Activated naive CD4-positive, alpha-beta T cell treated with anti-CD3 and anti-CD28 coated beads for 36 hours (primary cell): ENCODE data around the gene CTCFL. TPM values are rescaled to one million over a fixed set of nuclear protein-coding genes. Genes with fewer than 3 reads are reported as not detected.
"Not testable (repeated sequence)": the region's sequence is repeated elsewhere in the genome, so short reads cannot be mapped to it uniquely, and the experiment has no call there.

ENCODE experiments used
- CTCF ChIA-PET: fragments of 350-600 bp; sonication (Branson Sonifier 250); formaldehyde crosslinking; loops from one replicate; lab custom pipeline; 2021; ENCODE audit warnings: antibody characterized with exemption; lab: Charles Lee
- DNase-seq: peaks from one replicate; pipeline ENCODE4 v3.0.0-alpha.2; 2020
- H3K27ac Mint-ChIP-seq: one replicate; pipeline ENCODE4 v1.8.0; 2021; ENCODE audit warnings: mild to moderate bottlenecking, mixed read lengths
- H3K27me3 Mint-ChIP-seq: one replicate; pipeline ENCODE4 v1.8.0; 2021; ENCODE audit warnings: low read depth, mixed read lengths
- H3K36me3 Mint-ChIP-seq: one replicate; pipeline ENCODE4 v1.8.0; 2021; ENCODE audit warnings: low read depth, mixed read lengths
- H3K4me1 Mint-ChIP-seq: one replicate; pipeline ENCODE4 v1.8.0; 2021; ENCODE audit warnings: low read depth, mixed read lengths
- H3K4me3 Mint-ChIP-seq: one replicate; pipeline ENCODE4 v1.8.0; 2021; ENCODE audit warnings: mild to moderate bottlenecking, moderate library complexity, mixed read lengths
- H3K9me3 Mint-ChIP-seq: one replicate; pipeline ENCODE4 v1.8.0; 2021; ENCODE audit warnings: mixed read lengths
- intact Hi-C: fragments of 100-400 bp; cut with micrococcal nuclease; formaldehyde crosslinking; loops from one replicate; pipeline ENCODE4 v1.15.1; 2023
- total RNA-seq, 2 experiments: library from RNA; stranded (reverse); gene quantifications; one replicate each; pipeline ENCODE4 v1.2.3, GENCODE V29; 2021

Gene CTCFL
- total RNA-seq, 2 experiments from 2014 or later, result not detected

DNA sequence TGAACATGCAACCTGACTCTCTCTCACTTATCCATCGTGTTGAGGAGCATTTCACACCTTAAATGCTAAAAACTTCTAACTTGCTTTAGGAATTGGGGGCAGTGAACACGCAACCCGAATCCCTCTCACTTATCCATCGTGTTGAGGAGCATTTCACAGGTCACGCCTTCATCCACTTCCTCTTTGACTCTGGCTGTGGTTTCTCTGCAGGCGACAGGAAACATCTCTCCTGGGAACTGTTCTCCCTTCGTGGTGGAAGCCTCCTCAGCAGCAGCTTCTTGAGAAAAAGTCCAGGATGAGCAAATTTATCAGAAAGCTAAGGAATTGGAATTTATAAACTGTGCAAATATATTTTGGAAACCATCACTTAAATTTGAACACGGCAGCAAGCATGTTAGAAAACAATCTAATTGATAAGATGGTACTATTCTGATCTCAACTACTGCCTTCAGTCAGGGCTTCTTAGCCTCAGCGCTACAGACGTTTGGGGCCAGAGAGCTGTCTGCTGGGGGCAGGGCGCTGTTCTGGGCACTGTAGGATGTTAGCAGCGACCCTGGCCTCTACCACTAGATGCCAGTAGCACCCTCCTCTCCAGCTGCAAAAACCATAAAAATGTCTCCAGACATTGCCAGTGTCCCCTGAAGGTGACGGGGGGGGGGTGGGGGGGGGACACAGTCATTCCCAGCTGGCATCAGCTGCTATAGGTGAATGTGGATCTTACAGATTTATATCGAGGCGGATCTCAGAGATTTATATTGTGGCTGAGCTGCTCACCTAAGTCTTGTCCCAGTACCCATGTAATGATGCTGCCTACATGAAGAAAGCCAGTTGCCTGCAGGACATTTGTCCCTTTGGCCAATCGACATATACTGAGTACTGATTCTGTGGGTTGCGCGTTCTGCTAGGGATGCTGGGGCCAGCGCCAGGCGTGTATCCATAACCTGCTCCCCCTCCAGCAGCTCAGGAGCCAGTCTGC, 26.2 kb downstream of the CTCFL start:
- Mint-ChIP-seq H3K4me3 (no peak overlapping the region), H3K27me3 (peaks cover 15% of the 10 kb centered on the region), H3K36me3 (no peaks in the 10 kb centered on the region), H3K9me3 (no peaks in the 10 kb centered on the region), H3K4me1 (peaks cover 10% of the 10 kb centered on the region), H3K27ac (no peak overlapping the region)
- CTCF ChIA-PET, result interaction anchor here (0.6 to 2.5 kb wide), 26 partner anchors 8 to 317 kb away, joined by 3 to 27 read pairs (median 4); no protein-coding TSS in a partner anchor
- DNase-seq, result peak; percentile 65
- intact Hi-C loops, result loop anchor here (1.0 kb wide), 1 partner anchor 96 kb away; no protein-coding TSS in a partner anchor

DNA sequence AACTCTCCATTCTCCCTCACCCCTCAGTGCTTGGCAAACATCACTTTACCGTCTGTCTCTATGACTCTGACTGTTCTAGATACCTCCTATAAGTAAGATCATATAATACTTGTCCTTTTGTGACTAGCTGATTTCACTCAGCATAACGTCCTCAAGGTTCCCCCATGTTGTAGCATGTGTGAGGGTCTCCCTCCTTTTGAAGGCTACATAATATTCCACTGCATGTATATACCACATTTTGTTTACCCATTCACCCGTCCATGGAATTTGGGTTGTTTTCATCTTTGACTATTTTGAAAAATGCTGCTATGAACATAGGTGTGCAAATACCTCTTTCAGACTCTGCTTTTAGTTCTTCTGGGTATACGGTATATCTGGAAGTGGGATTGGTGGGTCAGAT, 28.3 kb downstream of the CTCFL start:
- no peak for DNase-seq

DNA sequence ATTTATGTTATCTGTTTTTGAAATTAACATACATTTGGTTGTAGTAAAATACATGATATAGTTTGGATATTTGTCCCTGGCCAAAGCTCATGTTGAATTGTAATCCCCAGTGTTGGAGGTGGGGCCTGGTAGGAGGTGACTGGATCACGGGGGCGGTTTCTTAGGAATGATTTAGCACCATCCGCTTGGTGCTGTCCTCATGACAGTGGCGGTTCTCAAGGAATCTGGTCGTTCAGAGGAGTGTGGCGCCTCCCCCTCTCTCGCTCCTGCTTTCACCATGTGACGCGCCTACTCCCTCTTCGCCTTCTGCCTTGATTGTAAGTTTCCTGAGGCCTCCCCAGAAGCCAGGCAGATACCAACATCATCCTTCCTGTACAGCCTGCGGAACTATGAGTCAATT, 29.0 kb downstream of the CTCFL start:
- H3K27me3 Mint-ChIP-seq, result peaks cover 5% of the 10 kb centered on the region
- peaks cover 10% of the 10 kb centered on the region for H3K4me1 Mint-ChIP-seq
- no peaks in the 10 kb centered on the region for H3K36me3 Mint-ChIP-seq
- no peak overlapping the region for H3K4me3 Mint-ChIP-seq
- CTCF ChIA-PET, result interaction anchor here (0.7 to 1.8 kb wide), 15 partner anchors 14 to 150 kb away, joined by 3 to 33 read pairs (median 3); no protein-coding TSS in a partner anchor
- no peaks in the 10 kb centered on the region for H3K9me3 Mint-ChIP-seq
- intact Hi-C loops, result loop anchor here (1.0 kb wide), 4 partner anchors 63 to 404 kb away; partner anchors contain the start of gene RAE1
- DNase-seq, result no peak
- H3K27ac Mint-ChIP-seq, result no peak overlapping the region

More for the DNA sequence above, 28.3 kb downstream of the CTCFL start:
- Mint-ChIP-seq H3K27me3 (peaks cover 5% of the 10 kb centered on the region), H3K27ac (no peak overlapping the region), H3K36me3 (no peaks in the 10 kb centered on the region), H3K4me1 (peaks cover 10% of the 10 kb centered on the region), H3K9me3 (no peaks in the 10 kb centered on the region), H3K4me3 (no peak overlapping the region)
- intact Hi-C loops, result no loop called here
- CTCF ChIA-PET, result interaction anchor here (1.1 to 1.8 kb wide), 5 partner anchors 113 to 150 kb away, joined by 3 to 33 read pairs (median 4); no protein-coding TSS in a partner anchor

DNA sequence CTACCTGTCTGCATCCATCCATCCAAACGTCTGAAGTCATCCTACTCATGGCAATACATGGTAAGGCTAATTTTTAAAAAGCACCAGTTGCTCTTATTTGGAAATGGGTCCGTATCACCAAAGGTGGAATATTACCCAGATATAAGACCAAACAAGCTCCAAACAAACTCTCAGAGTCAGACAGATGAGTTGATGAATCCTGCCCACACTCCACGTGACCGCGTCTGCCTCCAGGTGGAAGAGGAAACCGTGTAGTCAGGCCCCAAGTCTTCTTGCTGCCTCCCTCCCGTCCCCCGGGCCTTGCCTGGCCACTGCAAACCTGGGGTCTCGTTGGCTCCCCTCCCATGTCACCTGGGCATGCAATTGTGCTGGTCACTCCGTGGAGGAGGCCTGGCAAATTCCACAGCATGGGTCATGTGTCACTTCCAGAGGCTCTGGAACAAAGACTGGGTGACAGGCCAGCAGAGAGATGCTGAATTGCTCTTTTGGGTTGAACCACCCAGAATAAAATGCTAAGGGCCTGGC, 31.8 kb downstream of the CTCFL start:
- Mint-ChIP-seq H3K27ac (no peak overlapping the region), H3K9me3 (no peaks in the 10 kb centered on the region), H3K36me3 (no peaks in the 10 kb centered on the region), H3K27me3 (no peaks in the 10 kb centered on the region), H3K4me1 (peaks cover 4% of the 10 kb centered on the region), H3K4me3 (no peak overlapping the region)
- DNase-seq, result no peak
- intact Hi-C loops, result no loop called here
- CTCF ChIA-PET, result interaction anchor here (0.6 to 1.8 kb wide), 7 partner anchors 11 to 113 kb away, joined by 3 to 13 read pairs (median 3); no protein-coding TSS in a partner anchor

DNA sequence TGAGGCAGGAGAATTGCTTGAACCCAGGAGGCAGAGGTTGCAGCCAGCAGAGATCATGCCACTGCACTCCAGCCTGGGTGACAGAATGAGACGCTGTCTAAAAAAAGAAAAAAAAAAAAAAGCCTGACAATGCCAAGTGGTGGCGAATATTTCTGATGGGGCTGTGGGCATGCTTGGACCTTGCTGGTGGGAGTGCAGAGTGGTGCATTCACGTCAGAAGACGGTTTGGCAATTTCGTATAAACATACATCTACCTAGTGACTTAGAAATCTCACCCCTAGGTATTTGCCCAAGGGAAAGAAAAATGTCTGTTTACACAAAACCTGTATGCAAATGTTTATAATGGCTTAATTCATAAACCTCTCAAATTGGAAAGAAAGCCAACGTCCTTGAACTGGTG, 33.6 kb downstream of the CTCFL start:
- Mint-ChIP-seq H3K27me3 (no peaks in the 10 kb centered on the region), H3K36me3 (no peaks in the 10 kb centered on the region), H3K4me3 (no peak overlapping the region), H3K27ac (no peak overlapping the region), H3K9me3 (no peaks in the 10 kb centered on the region), H3K4me1 (peaks cover 4% of the 10 kb centered on the region)
- intact Hi-C loops, result no loop called here
- DNase-seq, result no peak
- CTCF ChIA-PET, result no interaction called here

DNA sequence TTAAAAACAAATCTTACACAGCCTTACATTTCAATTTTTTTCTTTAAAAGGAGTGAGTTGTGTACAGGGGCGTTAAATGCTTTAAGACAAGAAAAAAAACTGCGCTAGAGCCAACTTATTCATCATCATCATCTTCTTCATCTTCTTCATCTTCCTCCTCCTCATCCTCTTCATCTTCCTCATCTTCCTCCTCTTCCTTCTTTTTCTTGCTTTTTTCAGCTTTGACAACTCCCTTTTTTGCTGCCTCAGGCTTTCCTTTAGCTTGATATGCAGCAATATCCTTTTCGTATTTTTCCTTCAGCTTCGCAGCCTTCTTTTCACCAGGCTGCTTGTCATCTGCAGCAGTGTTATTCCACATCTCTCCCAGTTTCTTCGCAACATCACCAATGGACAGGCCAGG, 36.7 kb downstream of the CTCFL start:
- H3K9me3 Mint-ChIP-seq, H3K4me1 Mint-ChIP-seq, CTCF ChIA-PET, DNase-seq, H3K4me3 Mint-ChIP-seq, H3K27me3 Mint-ChIP-seq, H3K27ac Mint-ChIP-seq, intact Hi-C loops, H3K36me3 Mint-ChIP-seq: not testable (repeated sequence)

DNA sequence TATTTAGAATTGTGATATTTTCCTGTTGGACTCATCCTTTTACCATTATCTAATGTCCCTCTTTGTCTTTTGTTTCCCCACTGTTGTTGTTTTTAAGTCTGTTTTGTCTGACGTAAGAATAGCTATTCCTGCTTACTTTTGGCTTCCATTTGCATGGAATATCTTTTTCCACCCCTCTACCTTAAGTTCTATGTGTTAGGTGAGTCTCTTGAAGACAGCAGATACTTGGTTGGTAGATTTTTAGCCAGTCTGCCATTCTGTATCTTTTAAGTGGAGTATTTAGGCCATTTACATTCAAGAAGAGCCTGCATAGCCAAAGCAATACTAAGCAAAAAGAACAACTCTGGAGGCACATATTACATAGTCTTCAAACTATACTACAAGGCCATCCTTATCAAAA, 39.2 kb downstream of the CTCFL start:
- Mint-ChIP-seq H3K4me1 (peaks cover 20% of the 10 kb centered on the region), H3K27me3 (no peaks in the 10 kb centered on the region), H3K9me3 (no peaks in the 10 kb centered on the region), H3K4me3 (no peak overlapping the region), H3K27ac (no peak overlapping the region), H3K36me3 (no peaks in the 10 kb centered on the region)
- no peak for DNase-seq
- intact Hi-C loops, result no loop called here
- CTCF ChIA-PET, result interaction anchor here (1.0 to 1.3 kb wide), 2 partner anchors 9 to 13 kb away, joined by 3 to 4 read pairs; no protein-coding TSS in a partner anchor

DNA sequence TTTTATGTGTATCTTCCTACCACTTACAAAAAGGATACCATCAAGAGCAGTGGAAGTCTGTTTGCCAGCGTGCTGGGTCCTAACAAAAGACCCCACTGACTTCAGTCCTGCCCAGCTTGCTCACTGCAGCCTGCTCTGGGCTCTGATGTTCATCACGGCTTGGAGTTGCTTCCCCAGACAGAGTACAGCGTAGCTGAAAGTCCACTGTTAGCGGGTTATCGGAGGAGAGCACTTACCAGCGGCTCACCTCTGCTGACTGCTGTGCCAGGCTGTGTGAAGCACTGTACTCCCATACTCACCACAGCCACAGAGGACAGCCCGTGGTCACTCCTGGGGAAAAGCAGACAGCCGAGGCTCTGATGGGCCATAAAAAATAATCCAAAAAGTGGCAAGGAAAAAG, 40.2 kb downstream of the CTCFL start:
- CTCF ChIA-PET, result interaction anchor here (1.3 kb wide), 1 partner anchor 8 kb away, joined by 3 read pairs; no protein-coding TSS in a partner anchor
- intact Hi-C loops, result no loop called here
- peaks cover 24% of the 10 kb centered on the region for H3K4me1 Mint-ChIP-seq
- H3K4me3 Mint-ChIP-seq, result no peak overlapping the region
- no peak for DNase-seq
- H3K9me3 Mint-ChIP-seq, result no peaks in the 10 kb centered on the region
- no peaks in the 10 kb centered on the region for H3K36me3 Mint-ChIP-seq
- H3K27me3 Mint-ChIP-seq, result no peaks in the 10 kb centered on the region
- H3K27ac Mint-ChIP-seq, result no peak overlapping the region

DNA sequence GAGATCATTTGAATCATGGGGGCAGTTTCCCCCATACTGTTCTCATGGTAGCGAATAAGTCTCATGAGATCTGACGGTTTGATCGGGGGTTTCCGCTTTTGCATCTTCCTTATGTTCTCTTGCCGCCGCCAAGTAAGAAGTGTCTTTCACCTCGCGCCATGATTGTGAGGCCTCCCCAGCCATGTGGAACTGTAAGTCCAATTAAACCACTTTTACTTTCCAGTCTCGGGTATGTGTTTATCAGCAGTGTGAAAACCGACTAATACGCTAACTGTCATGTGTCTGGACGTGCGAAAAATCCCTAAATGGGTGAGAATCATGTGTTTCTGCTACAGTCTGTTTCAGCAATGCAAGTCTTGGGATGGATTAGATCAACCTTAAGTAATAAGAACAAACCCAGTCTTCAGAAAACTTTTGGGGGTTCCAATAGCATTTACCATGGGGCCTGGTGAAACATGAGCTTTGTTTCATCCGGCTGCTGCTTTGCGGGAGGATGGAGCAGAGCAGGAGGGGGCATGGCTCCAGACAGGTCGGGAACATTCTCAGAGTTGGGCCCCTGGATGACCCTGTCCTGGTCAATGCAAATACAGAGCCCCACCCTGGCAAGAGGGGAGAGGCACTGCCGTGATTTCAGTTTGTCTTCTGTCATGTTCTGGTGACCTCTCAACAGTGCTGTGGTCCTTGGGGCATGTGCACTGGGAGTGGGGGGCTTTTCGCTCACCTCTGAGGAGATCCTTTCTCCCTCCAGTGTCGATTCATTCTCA, 41.5 kb downstream of the CTCFL start:
- no peak for DNase-seq
- H3K9me3 Mint-ChIP-seq, result no peaks in the 10 kb centered on the region
- no peak overlapping the region for H3K27ac Mint-ChIP-seq
- intact Hi-C loops, result no loop called here
- no peaks in the 10 kb centered on the region for H3K36me3 Mint-ChIP-seq
- peaks cover 24% of the 10 kb centered on the region for H3K4me1 Mint-ChIP-seq
- H3K4me3 Mint-ChIP-seq, result no peak overlapping the region
- CTCF ChIA-PET, result interaction anchor here (1.1 kb wide), 1 partner anchor 10 kb away, joined by 5 read pairs; no protein-coding TSS in a partner anchor
- no peaks in the 10 kb centered on the region for H3K27me3 Mint-ChIP-seq

DNA sequence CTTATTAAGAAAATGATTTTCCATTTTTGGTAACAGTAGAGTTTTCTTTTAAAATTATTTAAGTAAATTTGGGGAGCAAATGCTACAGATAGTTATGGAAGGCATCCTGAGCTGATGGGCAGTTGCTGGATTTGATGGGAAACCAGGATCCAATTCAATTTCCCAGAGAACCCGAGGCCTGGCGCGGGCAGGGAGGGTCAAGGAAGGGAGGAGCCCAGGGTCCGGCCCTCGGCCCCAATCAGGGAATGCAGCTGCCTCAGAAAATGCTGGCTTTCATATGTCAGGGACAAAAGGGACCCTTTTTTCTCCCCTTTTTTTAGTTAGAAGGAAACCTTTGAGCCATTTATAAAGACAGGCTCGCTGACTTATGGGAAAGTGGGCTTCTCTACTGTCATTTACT, 42.1 kb downstream of the CTCFL start:
- peaks cover 24% of the 10 kb centered on the region for H3K4me1 Mint-ChIP-seq
- no peak for DNase-seq
- no peaks in the 10 kb centered on the region for H3K27me3 Mint-ChIP-seq
- no peak overlapping the region for H3K4me3 Mint-ChIP-seq
- H3K27ac Mint-ChIP-seq, result no peak overlapping the region
- H3K9me3 Mint-ChIP-seq, result no peaks in the 10 kb centered on the region
- no peaks in the 10 kb centered on the region for H3K36me3 Mint-ChIP-seq
- intact Hi-C loops, result no loop called here
- CTCF ChIA-PET, result interaction anchor here (1.1 to 1.3 kb wide), 3 partner anchors 9 to 48 kb away, joined by 5 read pairs; no protein-coding TSS in a partner anchor

DNA sequence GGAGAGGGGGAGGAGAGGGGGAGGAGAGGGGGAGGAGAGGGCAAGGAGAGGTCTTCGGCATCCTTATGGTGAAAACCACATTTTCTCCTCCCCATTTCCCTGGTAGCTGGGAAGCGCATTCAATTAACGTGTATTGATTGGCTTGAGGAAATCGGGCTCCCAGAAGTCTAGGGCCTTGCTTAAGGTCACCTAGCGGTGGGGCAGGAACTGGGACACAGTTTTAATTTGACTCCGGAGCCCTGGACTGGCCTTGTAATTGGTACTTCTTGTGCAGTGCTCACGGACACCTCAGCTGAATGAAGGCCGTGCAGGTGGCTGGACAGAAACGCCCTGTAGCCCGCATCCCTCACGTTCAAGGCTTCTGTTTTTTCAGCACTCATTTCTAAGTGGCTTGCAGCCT, 42.8 kb downstream of the CTCFL start:
- Mint-ChIP-seq H3K27ac (no peak overlapping the region), H3K27me3 (no peaks in the 10 kb centered on the region), H3K9me3 (no peaks in the 10 kb centered on the region), H3K4me1 (peaks cover 24% of the 10 kb centered on the region), H3K4me3 (no peak overlapping the region), H3K36me3 (no peaks in the 10 kb centered on the region)
- no peak for DNase-seq
- CTCF ChIA-PET, result interaction anchor here (0.9 to 1.3 kb wide), 3 partner anchors 11 to 92 kb away, joined by 3 to 5 read pairs (median 5); no protein-coding TSS in a partner anchor
- intact Hi-C loops, result no loop called here
